T-helper 22 cell (primary cell): Measurements from ENCODE around the gene LMF1.
"Not testable (repeated sequence)": the region's sequence is repeated elsewhere in the genome, so short reads cannot be mapped to it uniquely, and the experiment has no call there.

ENCODE experiments used
- DNase-seq: peaks from one replicate; pipeline ENCODE4 v3.0.0-alpha.2; 2020; ENCODE audit warnings: low read depth

LMF1 gene

DNA sequence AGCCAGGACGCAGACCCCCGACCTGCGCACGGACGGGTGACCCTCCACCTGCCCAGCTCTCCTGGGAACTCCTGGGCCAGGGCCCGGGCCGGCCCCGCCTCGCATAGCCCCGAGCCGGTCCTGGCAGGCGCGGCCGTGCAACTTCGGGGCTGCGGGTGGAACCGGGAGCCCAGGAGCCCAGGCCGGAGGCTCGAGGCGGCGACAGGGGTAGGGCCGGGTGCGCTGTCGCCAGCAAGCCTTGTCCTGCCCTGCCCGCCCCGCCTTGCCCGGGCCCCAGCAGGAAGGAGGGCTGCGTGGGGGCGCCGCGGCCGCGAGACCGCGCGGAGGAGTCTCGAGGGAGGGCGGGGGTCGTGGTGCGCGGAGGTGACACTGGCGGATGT, 408 bp downstream of the LMF1 start:
- DNase-seq, result no peak

- DNase-seq, result no peak
These were observed 1.0 kb downstream of the LMF1 start for GRCh38 chr16:969508-970385.

DNA sequence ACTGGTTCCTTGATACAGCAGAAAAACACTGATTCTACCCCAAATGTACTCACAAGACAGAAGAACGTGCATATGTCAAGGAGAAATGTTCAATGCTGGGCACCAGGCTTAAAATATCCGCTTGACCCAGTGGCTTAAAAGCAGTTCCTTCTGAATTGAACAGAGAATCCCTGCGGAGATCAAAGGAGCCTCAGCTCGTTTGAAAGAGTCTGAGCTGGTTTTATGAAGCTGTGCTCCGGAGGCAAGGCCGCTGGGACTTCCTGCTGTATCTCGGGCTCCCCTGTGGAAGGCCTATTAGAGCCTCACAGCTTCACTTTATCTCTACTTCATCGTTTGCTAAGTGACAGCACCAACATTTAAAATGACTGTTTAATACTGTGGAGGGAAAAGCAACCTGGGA, 2.2 kb downstream of the LMF1 start:
- no peak for DNase-seq

DNA sequence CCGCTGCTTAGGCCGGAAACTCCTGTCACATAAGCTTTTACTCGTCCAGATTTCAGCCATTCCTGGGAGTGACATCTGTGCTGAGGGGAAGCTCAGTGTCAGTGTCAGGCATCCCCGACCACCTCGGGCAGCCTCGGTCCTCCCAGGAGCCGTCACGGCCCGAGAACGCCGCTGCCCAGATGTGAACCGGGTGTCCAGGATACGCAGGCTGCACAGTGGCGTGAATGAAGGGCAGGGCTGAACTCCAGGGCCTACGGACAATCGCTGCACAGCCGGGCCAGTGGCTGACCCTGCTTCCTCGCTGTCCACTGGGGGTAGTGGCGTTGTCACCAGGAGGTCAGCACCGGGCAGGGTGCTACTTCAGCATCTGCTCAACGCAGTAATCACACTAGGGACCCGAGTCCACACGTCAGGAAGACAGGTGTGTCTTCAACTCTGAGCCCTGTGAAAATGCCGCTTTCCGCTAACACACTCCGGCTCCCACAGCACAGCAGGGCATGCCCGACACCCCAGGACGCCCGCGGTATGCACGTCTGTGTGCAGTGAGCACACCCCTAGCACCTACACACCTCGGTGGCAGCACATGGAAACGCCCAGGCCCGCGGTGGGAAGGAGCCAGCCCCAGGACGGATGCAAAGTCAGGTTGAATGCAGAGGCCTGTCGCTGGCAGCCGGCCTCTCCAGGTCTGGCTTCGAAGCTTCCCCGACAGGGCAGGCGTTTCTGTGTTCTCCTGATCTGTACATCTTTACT, 3.1 kb downstream of the LMF1 start:
- no peak for DNase-seq

GRCh38 chr16:967077-967541, 3.7 kb downstream of the LMF1 start:
- no peak for DNase-seq

DNA sequence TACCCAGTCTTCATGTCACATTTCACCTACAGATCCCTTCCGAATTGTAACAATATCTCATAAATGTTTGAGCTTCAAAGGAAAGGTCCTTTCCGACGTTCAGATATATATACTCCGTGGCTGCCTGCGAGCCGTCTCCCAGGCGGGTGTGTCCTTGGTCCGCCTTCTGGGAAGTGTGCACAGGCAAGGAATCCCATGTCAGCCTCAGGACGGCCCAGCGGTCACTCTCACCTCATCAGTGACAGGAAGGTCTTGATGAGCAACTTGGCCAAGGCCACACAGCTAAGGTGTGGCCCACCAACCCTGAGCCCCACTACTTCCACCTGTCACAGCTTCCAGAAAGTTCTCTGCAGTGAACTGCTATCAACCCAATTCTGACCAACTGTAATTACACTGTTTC, 4.3 kb downstream of the LMF1 start:
- no peak for DNase-seq

DNA sequence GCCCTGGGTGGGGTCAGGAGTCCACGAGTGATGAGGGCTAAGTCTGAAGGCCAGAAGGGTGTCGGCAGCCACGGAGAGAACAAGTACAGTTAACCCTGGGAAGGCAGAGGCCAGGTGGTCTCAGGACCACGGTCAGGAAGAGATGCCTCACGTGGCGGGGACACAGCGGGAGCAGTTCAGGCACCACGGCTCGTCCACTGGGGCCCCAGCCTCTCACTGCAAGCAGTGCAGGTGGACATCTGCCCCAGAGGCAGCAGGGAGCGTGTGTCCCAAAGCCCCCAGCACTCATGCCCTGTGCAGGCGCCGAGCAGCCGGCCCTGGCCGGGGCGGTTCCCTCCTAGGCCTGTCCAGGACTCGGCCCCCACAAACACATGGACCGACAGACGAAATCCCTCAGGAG, 4.7 kb downstream of the LMF1 start:
- no peak for DNase-seq

GRCh38 chr16:965487-965886, 5.3 kb downstream of the LMF1 start:
- DNase-seq, result no peak

- no peak for DNase-seq
These were observed 5.8 kb downstream of the LMF1 start for GRCh38 chr16:965036-965395.

DNA sequence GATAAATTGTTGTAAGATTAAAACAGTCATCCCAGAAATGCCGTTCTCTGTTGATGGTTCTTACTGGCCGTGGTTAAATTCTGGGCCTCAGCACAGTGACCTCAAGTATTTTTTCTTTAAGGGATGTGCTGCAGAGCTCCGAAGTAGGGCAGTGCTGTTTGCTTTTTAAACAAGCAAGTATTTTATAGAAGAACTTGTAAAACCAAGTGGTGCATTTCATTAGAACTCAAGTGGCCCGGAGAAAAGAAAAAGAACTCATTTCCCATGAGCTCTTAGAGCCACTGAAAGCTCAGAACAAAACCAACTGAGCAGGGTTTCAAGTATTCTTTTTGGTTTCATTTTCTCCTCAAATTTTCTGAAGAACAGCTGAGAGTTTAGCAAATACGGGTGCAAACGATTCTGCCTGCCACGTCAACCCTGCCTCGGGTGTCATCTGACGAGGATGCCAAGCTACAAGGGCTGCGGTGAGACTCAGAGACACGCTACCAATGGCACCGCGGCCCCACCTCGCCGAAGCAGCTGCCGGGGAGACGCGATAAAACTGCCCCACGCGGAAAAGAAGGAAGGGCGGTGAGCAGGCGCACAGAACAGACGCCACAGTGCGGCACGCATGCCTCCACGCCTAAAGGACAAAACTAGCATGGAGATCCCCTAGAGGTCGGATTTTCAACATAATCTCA, 6.3 kb downstream of the LMF1 start:
- peak; percentile 60 for DNase-seq

DNA sequence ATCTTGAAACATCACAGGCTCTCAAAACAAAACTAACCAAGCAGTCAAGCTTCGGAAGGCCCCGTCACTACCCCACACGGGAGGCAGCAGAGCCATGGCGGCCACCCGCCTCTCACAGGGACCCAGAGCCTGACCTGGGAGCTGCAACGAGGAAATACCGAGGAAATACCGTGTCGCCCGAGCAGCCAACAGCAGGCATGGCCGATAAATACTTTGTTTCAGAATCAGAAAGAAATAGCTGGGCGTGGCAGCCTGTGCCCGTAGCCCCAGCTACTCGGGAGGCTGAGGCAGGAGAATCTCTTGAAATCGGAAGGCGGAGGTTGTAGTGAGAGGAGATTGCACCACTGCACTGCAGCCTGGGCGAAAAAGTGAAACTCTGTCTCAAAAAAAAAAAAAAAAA, 6.9 kb downstream of the LMF1 start:
- no peak for DNase-seq

GRCh38 chr16:962901-963814, 7.6 kb downstream of the LMF1 start:
- no peak for DNase-seq

- no peak for DNase-seq
These were observed 8.4 kb downstream of the LMF1 start for GRCh38 chr16:962366-962765.

- no peak for DNase-seq
These were observed 11.3 kb downstream of the LMF1 start for GRCh38 chr16:959232-960040.

- not testable (repeated sequence) for DNase-seq
These were observed 15.0 kb downstream of the LMF1 start for GRCh38 chr16:955766-956165.

- not testable (repeated sequence) for DNase-seq
These were observed 17.0 kb downstream of the LMF1 start for GRCh38 chr16:953818-954217.

- DNase-seq, result no peak
These were observed 18.5 kb downstream of the LMF1 start for GRCh38 chr16:952321-952720.

- DNase-seq, result no peak
These were observed 19.0 kb downstream of the LMF1 start for GRCh38 chr16:951660-952301.

DNA sequence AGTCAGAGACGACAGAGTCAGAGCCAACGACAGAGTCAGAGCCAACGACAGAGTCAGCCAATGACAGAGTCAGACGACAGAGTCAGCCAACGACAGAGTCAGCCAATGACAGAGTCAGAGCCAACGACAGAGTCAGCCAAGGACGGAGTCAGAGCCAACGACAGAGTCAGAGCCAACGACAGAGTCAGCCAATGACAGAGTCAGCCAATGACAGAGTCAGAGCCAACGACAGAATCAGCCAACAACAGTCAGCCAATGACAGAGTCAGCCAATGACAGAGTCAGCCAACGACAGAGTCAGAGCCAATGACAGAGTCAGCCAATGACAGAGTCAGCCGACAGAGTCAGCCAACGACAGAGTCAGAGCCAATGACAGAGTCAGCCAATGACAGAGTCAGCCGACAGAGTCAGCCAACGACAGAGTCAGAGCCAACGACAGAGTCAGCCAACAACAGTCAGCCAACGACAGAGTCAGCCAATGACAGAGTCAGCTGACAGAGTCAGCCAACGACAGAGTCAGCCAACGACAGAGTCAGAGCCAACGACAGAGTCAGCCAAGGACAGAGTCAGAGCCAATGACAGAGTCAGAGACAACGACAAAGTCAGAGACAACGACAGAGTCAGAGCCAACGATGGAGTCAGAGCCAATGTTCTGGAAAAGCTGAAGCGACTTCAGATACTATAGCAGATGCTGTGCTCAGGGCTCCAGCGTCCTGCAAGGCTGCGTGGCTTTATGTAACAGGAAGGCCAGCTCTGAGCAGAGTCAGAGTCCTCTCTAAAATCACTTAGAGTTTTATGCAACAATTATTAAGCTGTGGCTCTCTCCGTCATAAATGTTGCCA, 19.8 kb downstream of the LMF1 start:
- DNase-seq, result not testable (repeated sequence)
